ENCODE results near the gene HLTF.

The HLTF gene

GRCh38 chr3:148981273-148981672, 105.1 kb downstream of the HLTF start:
- no peak for DNase-seq (ENCODE audit: low spot score)
- H3K27ac ChIP-seq = no peak overlapping the region
- ChIA-PET CTCF (no interaction called here), POLR2A (ENCODE audit: low non-redundant PET) (no interaction called here)
- TF ChIP-seq, protein P1, sequence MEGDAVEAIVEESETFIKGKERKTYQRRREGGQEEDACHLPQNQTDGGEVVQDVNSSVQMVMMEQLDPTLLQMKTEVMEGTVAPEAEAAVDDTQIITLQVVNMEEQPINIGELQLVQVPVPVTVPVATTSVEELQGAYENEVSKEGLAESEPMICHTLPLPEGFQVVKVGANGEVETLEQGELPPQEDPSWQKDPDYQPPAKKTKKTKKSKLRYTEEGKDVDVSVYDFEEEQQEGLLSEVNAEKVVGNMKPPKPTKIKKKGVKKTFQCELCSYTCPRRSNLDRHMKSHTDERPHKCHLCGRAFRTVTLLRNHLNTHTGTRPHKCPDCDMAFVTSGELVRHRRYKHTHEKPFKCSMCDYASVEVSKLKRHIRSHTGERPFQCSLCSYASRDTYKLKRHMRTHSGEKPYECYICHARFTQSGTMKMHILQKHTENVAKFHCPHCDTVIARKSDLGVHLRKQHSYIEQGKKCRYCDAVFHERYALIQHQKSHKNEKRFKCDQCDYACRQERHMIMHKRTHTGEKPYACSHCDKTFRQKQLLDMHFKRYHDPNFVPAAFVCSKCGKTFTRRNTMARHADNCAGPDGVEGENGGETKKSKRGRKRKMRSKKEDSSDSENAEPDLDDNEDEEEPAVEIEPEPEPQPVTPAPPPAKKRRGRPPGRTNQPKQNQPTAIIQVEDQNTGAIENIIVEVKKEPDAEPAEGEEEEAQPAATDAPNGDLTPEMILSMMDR (conservative IDR thresholded peaks at IDR 0.05; ENCODE audit: low read depth) = no peak
